Measurements from ENCODE around the gene ZNFX1. TPM values are rescaled to one million over a fixed set of nuclear protein-coding genes. Genes with fewer than 3 reads are reported as not detected.

ZNFX1 gene
- total and polyA plus RNA-seq, 9 of the 15 experiments (the other 6 are each of a cell fraction or from before 2014, with no cell fraction given): 3.8 to 13.8 (median 10.3) TPM

- TF ChIP-seq BCLAF1 (IDR thresholded peaks at IDR 0.05; ENCODE audit: borderline replicate concordance in 1 of 2, control insufficient read depth in 1 of 2, low read depth in 2 of 2, low read length in 1 of 2) (no peak), XRCC3 (IDR thresholded peaks at IDR 0.05) (no peak), FOXK2 (conservative IDR thresholded peaks at IDR 0.05 in 1 of 2, IDR thresholded peaks at IDR 0.05 in 1 of 2; ENCODE audit: low read depth in 2 of 2) (no peak), ATF3 (IDR thresholded peaks at IDR 0.05) (no peak), ATF3 (CRISPR knock-in tag; conservative IDR thresholded peaks at IDR 0.05) (no peak)
These were observed 44.6 kb downstream of the ZNFX1 start (continued) for GRCh38 chr20:49233226-49233625.

GRCh38 chr20:49231471-49231870 lies 46.4 kb downstream of the ZNFX1 start:
- TSS peak; percentile 34 for BruUV-seq (replicated peaks)
- no peak overlapping the region for H3K27ac ChIP-seq (ENCODE audit: extremely low read depth, low read depth, low read length)
- H3K4me1 ChIP-seq (replicated peaks in 1 of 2; ENCODE audit: control insufficient read depth in 2 of 2, insufficient read depth in 2 of 2, low read length in 2 of 2): peaks cover 0 to 4% of the 10 kb centered on the region in 2 experiments; a peak in 1 of 5 replicates
- ChIA-PET CTCF (ENCODE audit: low intra/inter-chr PET ratio) (no interaction called here), POLR2A (interaction anchor here (1.0 to 1.8 kb wide), 3 partner anchors 12 to 31 kb away, joined by 3 to 5 read pairs (median 4); no protein-coding TSS in a partner anchor)
- DNase-seq (ENCODE audit: extremely low read depth in 1 of 4, low spot score in 3 of 4) (no peak), ATAC-seq (no peak), FAIRE-seq (no peak)
- no peaks in the 10 kb centered on the region for H4K20me1 ChIP-seq (replicated peaks; ENCODE audit: control insufficient read depth, insufficient read depth, low read length)
- in situ Hi-C loops (cut with MboI) (no loop called here), intact Hi-C loops (cut with micrococcal nuclease) (no loop called here)
- no peak for TF ChIP-seq ZNF57 (CRISPR knock-in tag; IDR thresholded peaks at IDR 0.05)
- no peaks in the 10 kb centered on the region for H3K27me3 ChIP-seq (ENCODE audit: control insufficient read depth in 2 of 2, insufficient read depth in 2 of 2, low read length in 2 of 2)
- H2AFZ ChIP-seq (ENCODE audit: low read depth, low read length): no peak overlapping the region
- no peaks in the 10 kb centered on the region for H3K9me3 ChIP-seq (replicated peaks; ENCODE audit: control insufficient read depth, insufficient read depth, low read depth, low read length)
- no peak overlapping the region for H3K4me2 ChIP-seq (ENCODE audit: insufficient read depth, low read length)
- H3K36me3 ChIP-seq (ENCODE audit: control insufficient read depth, insufficient read depth, low read length): peaks cover 83% of the 10 kb centered on the region; the same call in 2 of the 3 replicates
- H3K79me2 ChIP-seq (ENCODE audit: control insufficient read depth, insufficient read depth, low read length): no peaks in the 10 kb centered on the region
- no peak overlapping the region for H3K4me3 ChIP-seq
- 67% methylated on average over 7 of the region's 7 CpGs for WGBS (ENCODE audit: insufficient coverage, low coverage, missing lambda C conversion rate)
- H3K9me1 ChIP-seq (ENCODE audit: control insufficient read depth, insufficient read depth, low read length): no peaks in the 10 kb centered on the region
- H3K9ac ChIP-seq (ENCODE audit: insufficient read depth in 1 of 2, low read depth in 2 of 2, low read length in 2 of 2): no peak overlapping the region
